Cardiac fibroblast (primary cell): ENCODE results near the gene EPHB1.

ENCODE experiments used
- DNase-seq, 2 donors: peaks; one replicate each; pipeline versions ENCODE4 v3.0.0 to v3.0.0-alpha.2; 2010; ENCODE audit warnings: low read depth in 2 of 2
- H3K4me3 ChIP-seq, 2 donors: replicated peaks in 1 of 2; 1 replicate in 1 of 2; 2 replicates in 1 of 2; pipeline ENCODE4 v1.5.1; 2011; ENCODE audit warnings: low read depth in 2 of 2, low read length in 2 of 2, mild to moderate bottlenecking in 2 of 2, moderate library complexity in 1 of 2
- CTCF ChIP-seq: IDR thresholded peaks from one replicate; pipeline ENCODE4 v1.5.1; 2011; ENCODE audit warnings: low read depth, mild to moderate bottlenecking, low read length, inconsistent platforms

EPHB1 gene

GRCh38 chr3:134871818-134872217, 76.8 kb downstream of the EPHB1 start:
- TF ChIP-seq CTCF, result no peak
- DNase-seq, result no peak

GRCh38 chr3:134872440-134873388, 77.7 kb downstream of the EPHB1 start:
- no peak for DNase-seq
- TF ChIP-seq CTCF, result no peak
- no peak overlapping the region for H3K4me3 ChIP-seq

More at GRCh38 chr3:134871818-134872217, 76.8 kb downstream of the EPHB1 start:
- no peak overlapping the region for H3K4me3 ChIP-seq

GRCh38 chr3:134873789-134874188, 78.7 kb downstream of the EPHB1 start:
- no peak for TF ChIP-seq CTCF
- no peak for DNase-seq
- no peak overlapping the region for H3K4me3 ChIP-seq

GRCh38 chr3:134874737-134875413, 79.8 kb downstream of the EPHB1 start:
- no peak for DNase-seq
- no peak overlapping the region for H3K4me3 ChIP-seq
- TF ChIP-seq CTCF, result no peak

- no peak for DNase-seq
- no peak for TF ChIP-seq CTCF
- H3K4me3 ChIP-seq, result no peak overlapping the region
These were observed 81.8 kb downstream of the EPHB1 start for GRCh38 chr3:134876836-134877235.

- no peak for TF ChIP-seq CTCF
- DNase-seq, result no peak
- no peak overlapping the region for H3K4me3 ChIP-seq
These were observed 82.7 kb downstream of the EPHB1 start for GRCh38 chr3:134877788-134878187.
